Common myeloid progenitor, CD34-positive (primary cell): ENCODE data around the gene ZBTB46.
"Not testable (repeated sequence)": the region's sequence is repeated elsewhere in the genome, so short reads cannot be mapped to it uniquely, and the experiment has no call there.

Experiments
- CTCF ChIA-PET: fragments of 350-600 bp; sonication (Branson Sonifier 250); formaldehyde crosslinking; loops from one replicate; lab custom pipeline; 2021; ENCODE audit warnings: antibody characterized with exemption; lab: Charles Lee
- POLR2A ChIA-PET: fragments of 350-600 bp; sonication (Branson Sonifier 250); formaldehyde crosslinking; loops from one replicate; lab custom pipeline; 2021; ENCODE audit warnings: antibody characterized with exemption; lab: Charles Lee
- DNase-seq, 3 donors: peaks; one replicate each; pipeline versions ENCODE4 v3.0.0 to v3.0.0-alpha.2; 2013
- H3K27ac ChIP-seq, 2 experiments: 1 replicate in 1 of 2; 2 replicates in 1 of 2; pipeline ENCODE4 v1.7.0; 2013; ENCODE audit warnings: inconsistent platforms in 2 of 2, low read length in 2 of 2, mild to moderate bottlenecking in 2 of 2, low read depth in 1 of 2, moderate library complexity in 1 of 2; ENCODE audit not compliant: severe bottlenecking in 2 of 2, insufficient read depth in 1 of 2, poor library complexity in 1 of 2
- H3K27me3 ChIP-seq, 5 experiments: replicated peaks in 2 of 5; 1 replicate in 3 of 5; 2 replicates in 2 of 5; pipeline versions ENCODE4 v1.6.1 to v1.7.0; 2013; ENCODE audit warnings: low read length in 4 of 5, mild to moderate bottlenecking in 2 of 5, moderate library complexity in 2 of 5, inconsistent platforms in 1 of 5; ENCODE audit not compliant: insufficient read depth in 5 of 5, control insufficient read depth in 4 of 5
- H3K36me3 ChIP-seq, 4 experiments: 1 replicate in 2 of 4; 2 replicates in 2 of 4; pipeline versions ENCODE4 v1.6.1 to v1.7.0; 2013; ENCODE audit warnings: low read length in 3 of 4, control low read depth in 1 of 4, mild to moderate bottlenecking in 1 of 4; ENCODE audit not compliant: control insufficient read depth in 4 of 4, insufficient read depth in 4 of 4
- H3K4me1 ChIP-seq, 4 experiments: 1 replicate in 3 of 4; 2 replicates in 1 of 4; pipeline versions ENCODE4 v1.6.1 to v1.7.1; 2013; ENCODE audit warnings: low read length in 3 of 4, mild to moderate bottlenecking in 3 of 4, control low read depth in 1 of 4, inconsistent platforms in 1 of 4, moderate library complexity in 1 of 4; ENCODE audit not compliant: control insufficient read depth in 4 of 4, insufficient read depth in 4 of 4; ENCODE audit errors: control extremely low read depth in 1 of 4
- H3K4me3 ChIP-seq, 7 experiments: 1 replicate in 4 of 7; 2 replicates in 3 of 7; pipeline versions ENCODE4 v1.5.1 to v1.7.0; 2013; ENCODE audit warnings: mild to moderate bottlenecking in 7 of 7, low read length in 6 of 7, moderate library complexity in 6 of 7, inconsistent platforms in 2 of 7, low read depth in 2 of 7, control low read depth in 1 of 7; ENCODE audit not compliant: insufficient read depth in 4 of 7, control insufficient read depth in 1 of 7; ENCODE audit errors: extremely low read depth in 1 of 7
- H3K9me3 ChIP-seq, 5 experiments: 1 replicate in 4 of 5; 2 replicates in 1 of 5; pipeline versions ENCODE4 v1.6.1 to v1.7.1; 2013; ENCODE audit warnings: low read length in 4 of 5, mild to moderate bottlenecking in 2 of 5, inconsistent platforms in 1 of 5, low read depth in 1 of 5, moderate library complexity in 1 of 5; ENCODE audit not compliant: control insufficient read depth in 4 of 5, insufficient read depth in 2 of 5; ENCODE audit errors: control extremely low read depth in 1 of 5
- WGBS: methylation state at CpG from one replicate; pipeline ENCODE4 v1.1.5; 2013; ENCODE audit not compliant: insufficient coverage; 5-methylcytosine and 5-hydroxymethylcytosine counted together

ZBTB46 gene

GRCh38 chr20:63801174-63801573 is 29.9 kb downstream of the ZBTB46 start:
- CTCF ChIA-PET: interaction anchor here (0.9 to 5.2 kb wide), 3 partner anchors 16 to 173 kb away, joined by 3 to 24 read pairs (median 3); no protein-coding TSS in a partner anchor
- peaks cover 0 to 21% (median 14%) of the 10 kb centered on the region in 4 experiments for H3K4me1 ChIP-seq
- H3K27me3 ChIP-seq, H3K9me3 ChIP-seq, H3K36me3 ChIP-seq, H3K4me3 ChIP-seq, H3K27ac ChIP-seq: not testable (repeated sequence)
- peak in 1 of 3 donors; percentile 19 for DNase-seq
- 89% methylated on average over 2 of the region's 2 CpGs for WGBS
- POLR2A ChIA-PET: interaction anchor here (0.6 kb wide), 1 partner anchor 64 kb away, joined by 4 read pairs; the partner anchor contains the start of gene TPD52L2

- not testable (repeated sequence) for H3K27me3 ChIP-seq, H3K36me3 ChIP-seq, H3K9me3 ChIP-seq, H3K4me3 ChIP-seq, DNase-seq, H3K27ac ChIP-seq
- ChIA-PET POLR2A (interaction anchor here (0.6 kb wide), 1 partner anchor 65 kb away, joined by 4 read pairs; the partner anchor contains the start of gene TPD52L2), CTCF (interaction anchor here (1.0 to 5.2 kb wide), 4 partner anchors 10 to 65 kb away, joined by 3 to 24 read pairs (median 5); partner anchors contain the start of gene TPD52L2)
- peaks cover 0 to 23% (median 15%) of the 10 kb centered on the region in 4 experiments for H3K4me1 ChIP-seq
- whole genome bisulfite sequencing: 94% methylated on average over 24 of the region's 27 CpGs
Measured at GRCh38 chr20:63800411-63800810, 30.7 kb downstream of the ZBTB46 start.

GRCh38 chr20:63799127-63799526 is 31.9 kb downstream of the ZBTB46 start:
- ChIA-PET CTCF (interaction anchor here (0.8 to 5.2 kb wide), 6 partner anchors 14 to 262 kb away, joined by 3 to 24 read pairs (median 4); partner anchors contain the start of genes PTK6 and TPD52L2), POLR2A (interaction anchor here (0.6 kb wide), 1 partner anchor 139 kb away, joined by 4 read pairs; no protein-coding TSS in a partner anchor)
- not testable (repeated sequence) for H3K9me3 ChIP-seq, H3K4me3 ChIP-seq, H3K27me3 ChIP-seq, DNase-seq, H3K27ac ChIP-seq, H3K36me3 ChIP-seq
- H3K4me1 ChIP-seq: peaks cover 0 to 21% (median 15%) of the 10 kb centered on the region in 4 experiments
- WGBS: 100% methylated on average over 4 of the region's 5 CpGs

GRCh38 chr20:63797175-63797574 is 33.9 kb downstream of the ZBTB46 start:
- H3K9me3 ChIP-seq, H3K27ac ChIP-seq, H3K27me3 ChIP-seq, DNase-seq, POLR2A ChIA-PET, CTCF ChIA-PET, H3K4me1 ChIP-seq, H3K4me3 ChIP-seq, H3K36me3 ChIP-seq: not testable (repeated sequence)
- WGBS: no CpG with 5 or more reads among the region's 3 CpGs

GRCh38 chr20:63795178-63795830 is 35.8 kb downstream of the ZBTB46 start:
- Histone ChIP-seq H3K9me3 (no peaks in the 10 kb centered on the region), H3K4me1 (peaks cover 0 to 3% (median 1%) of the 10 kb centered on the region in 4 experiments), H3K4me3 (no peak overlapping the region), H3K27me3 (no peaks in the 10 kb centered on the region), H3K36me3 (peaks cover 0 to 5% (median 1%) of the 10 kb centered on the region in 4 experiments), H3K27ac (no peak overlapping the region)
- ChIA-PET CTCF (interaction anchor here (0.8 to 1.7 kb wide), 11 partner anchors 10 to 226 kb away, joined by 3 to 7 read pairs (median 4); partner anchors contain the start of genes ARFRP1, TPD52L2 and ZGPAT), POLR2A (no interaction called here)
- 98% methylated on average over 24 of the region's 30 CpGs for WGBS
- no peak for DNase-seq

GRCh38 chr20:63794614-63795013 is 36.5 kb downstream of the ZBTB46 start:
- no peak overlapping the region for H3K27ac ChIP-seq
- H3K9me3 ChIP-seq: no peaks in the 10 kb centered on the region
- no peak for DNase-seq
- POLR2A ChIA-PET: no interaction called here
- CTCF ChIA-PET: interaction anchor here (0.8 to 1.7 kb wide), 9 partner anchors 9 to 226 kb away, joined by 3 to 7 read pairs (median 4); partner anchors contain the start of gene TPD52L2
- H3K27me3 ChIP-seq: no peaks in the 10 kb centered on the region
- H3K36me3 ChIP-seq: peaks cover 0 to 11% (median 6%) of the 10 kb centered on the region in 4 experiments
- 90% methylated on average over 14 of the region's 14 CpGs for WGBS
- no peak overlapping the region for H3K4me3 ChIP-seq
- H3K4me1 ChIP-seq: peaks cover 0 to 3% (median 1%) of the 10 kb centered on the region in 4 experiments

- Histone ChIP-seq H3K27ac (no peak overlapping the region), H3K4me1 (peaks cover 0 to 3% (median 1%) of the 10 kb centered on the region in 4 experiments), H3K36me3 (peaks cover 0 to 18% (median 9%) of the 10 kb centered on the region in 4 experiments), H3K4me3 (no peak overlapping the region), H3K9me3 (no peaks in the 10 kb centered on the region), H3K27me3 (no peaks in the 10 kb centered on the region)
- 92% methylated on average over 13 of the region's 20 CpGs for WGBS
- ChIA-PET POLR2A (no interaction called here), CTCF (interaction anchor here (1.1 to 1.7 kb wide), 3 partner anchors 9 to 255 kb away, joined by 3 to 4 read pairs (median 4); no protein-coding TSS in a partner anchor)
- no peak for DNase-seq
Measured at GRCh38 chr20:63792866-63793265, 38.2 kb downstream of the ZBTB46 start.
